Astrocyte of the spinal cord (primary cell): ENCODE measurements around the gene GPHN.

Experiments
- DNase-seq: peaks from one replicate; pipeline ENCODE4 v3.0.0; 2011; ENCODE audit warnings: low read depth, low spot score
- H3K4me3 ChIP-seq: 2 replicates; pipeline ENCODE4 v1.5.1; 2011; ENCODE audit warnings: low read depth, mild to moderate bottlenecking, low read length, moderate library complexity
- in situ Hi-C: cut with HindIII; loops from 2 replicates; pipeline ENCODE4 v1.10.0; 2017; ENCODE audit warnings: low sequenced_read_pairs
- TF ChIP-seq, protein P1 (sequence below): IDR thresholded peaks from 2 replicates; pipeline ENCODE4 v1.5.1; 2012; ENCODE audit warnings: low read depth, mild to moderate bottlenecking, low read length, inconsistent platforms

The GPHN gene

DNA sequence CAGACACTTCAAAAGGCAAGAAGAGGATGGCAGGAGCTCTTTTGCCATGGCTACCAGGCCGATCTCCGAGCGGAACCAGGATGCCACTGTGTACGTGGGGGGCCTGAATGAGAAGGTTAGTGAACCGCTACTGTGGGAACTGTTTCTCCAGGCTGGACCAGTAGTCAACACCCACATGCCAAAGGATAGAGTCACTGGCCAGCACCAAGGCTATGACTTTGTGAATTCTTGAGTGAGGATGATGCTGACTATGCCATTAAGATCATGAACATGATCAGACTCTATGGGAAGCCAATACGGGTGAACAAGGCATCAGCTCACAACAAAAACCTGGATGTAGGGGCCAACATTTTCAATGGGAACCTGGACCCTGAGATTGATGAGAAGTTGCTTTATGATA lies 691.1 kb downstream of the GPHN start:
- in situ Hi-C loops = no loop called here
- TF ChIP-seq, protein P1, sequence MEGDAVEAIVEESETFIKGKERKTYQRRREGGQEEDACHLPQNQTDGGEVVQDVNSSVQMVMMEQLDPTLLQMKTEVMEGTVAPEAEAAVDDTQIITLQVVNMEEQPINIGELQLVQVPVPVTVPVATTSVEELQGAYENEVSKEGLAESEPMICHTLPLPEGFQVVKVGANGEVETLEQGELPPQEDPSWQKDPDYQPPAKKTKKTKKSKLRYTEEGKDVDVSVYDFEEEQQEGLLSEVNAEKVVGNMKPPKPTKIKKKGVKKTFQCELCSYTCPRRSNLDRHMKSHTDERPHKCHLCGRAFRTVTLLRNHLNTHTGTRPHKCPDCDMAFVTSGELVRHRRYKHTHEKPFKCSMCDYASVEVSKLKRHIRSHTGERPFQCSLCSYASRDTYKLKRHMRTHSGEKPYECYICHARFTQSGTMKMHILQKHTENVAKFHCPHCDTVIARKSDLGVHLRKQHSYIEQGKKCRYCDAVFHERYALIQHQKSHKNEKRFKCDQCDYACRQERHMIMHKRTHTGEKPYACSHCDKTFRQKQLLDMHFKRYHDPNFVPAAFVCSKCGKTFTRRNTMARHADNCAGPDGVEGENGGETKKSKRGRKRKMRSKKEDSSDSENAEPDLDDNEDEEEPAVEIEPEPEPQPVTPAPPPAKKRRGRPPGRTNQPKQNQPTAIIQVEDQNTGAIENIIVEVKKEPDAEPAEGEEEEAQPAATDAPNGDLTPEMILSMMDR = no peak
- DNase-seq = no peak
- no peak overlapping the region for H3K4me3 ChIP-seq

DNA sequence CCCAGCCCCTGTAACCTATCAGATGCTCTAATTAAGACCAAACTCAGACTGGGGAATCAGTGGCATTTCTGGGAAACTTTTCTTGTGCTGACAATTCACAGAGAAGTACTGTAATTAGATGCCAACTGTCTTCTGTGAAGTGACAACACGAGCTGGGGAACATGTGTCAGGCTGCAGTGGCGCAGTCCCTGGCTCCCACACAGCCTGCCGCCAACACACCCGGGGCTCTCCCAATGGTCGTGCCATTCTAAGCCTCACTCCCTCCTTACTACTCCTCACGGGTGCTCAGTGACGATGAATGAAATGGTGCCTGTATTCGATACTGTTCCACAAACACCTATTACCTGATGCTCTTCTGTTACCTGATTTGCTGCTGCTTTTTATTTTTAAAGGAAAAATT lies 699.9 kb downstream of the GPHN start:
- H3K4me3 ChIP-seq = no peak overlapping the region
- in situ Hi-C loops = no loop called here
- TF ChIP-seq, protein P1 = no peak
- no peak for DNase-seq

DNA sequence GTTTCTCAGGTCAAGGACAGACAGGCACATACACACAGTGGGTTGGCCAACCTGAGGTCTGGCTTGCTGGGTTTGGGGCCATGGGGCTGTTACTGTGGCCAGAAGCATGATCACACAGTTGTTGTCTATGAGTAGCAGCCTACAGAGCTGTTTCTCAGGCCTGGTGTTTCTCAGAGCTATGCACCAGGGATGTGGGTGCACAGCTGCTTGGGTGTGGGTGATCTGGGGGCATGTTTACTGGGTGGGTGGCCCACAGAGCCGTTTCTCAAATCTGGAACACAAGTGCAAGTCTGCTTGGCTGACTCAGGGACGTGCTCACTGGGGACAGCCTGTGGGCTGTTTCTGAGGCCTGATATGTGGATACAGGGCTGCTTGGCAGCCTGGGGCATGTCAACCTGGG lies 710.2 kb downstream of the GPHN start:
- DNase-seq = no peak
- in situ Hi-C loops = no loop called here
- no peak overlapping the region for H3K4me3 ChIP-seq
- TF ChIP-seq, protein P1 = no peak

DNA sequence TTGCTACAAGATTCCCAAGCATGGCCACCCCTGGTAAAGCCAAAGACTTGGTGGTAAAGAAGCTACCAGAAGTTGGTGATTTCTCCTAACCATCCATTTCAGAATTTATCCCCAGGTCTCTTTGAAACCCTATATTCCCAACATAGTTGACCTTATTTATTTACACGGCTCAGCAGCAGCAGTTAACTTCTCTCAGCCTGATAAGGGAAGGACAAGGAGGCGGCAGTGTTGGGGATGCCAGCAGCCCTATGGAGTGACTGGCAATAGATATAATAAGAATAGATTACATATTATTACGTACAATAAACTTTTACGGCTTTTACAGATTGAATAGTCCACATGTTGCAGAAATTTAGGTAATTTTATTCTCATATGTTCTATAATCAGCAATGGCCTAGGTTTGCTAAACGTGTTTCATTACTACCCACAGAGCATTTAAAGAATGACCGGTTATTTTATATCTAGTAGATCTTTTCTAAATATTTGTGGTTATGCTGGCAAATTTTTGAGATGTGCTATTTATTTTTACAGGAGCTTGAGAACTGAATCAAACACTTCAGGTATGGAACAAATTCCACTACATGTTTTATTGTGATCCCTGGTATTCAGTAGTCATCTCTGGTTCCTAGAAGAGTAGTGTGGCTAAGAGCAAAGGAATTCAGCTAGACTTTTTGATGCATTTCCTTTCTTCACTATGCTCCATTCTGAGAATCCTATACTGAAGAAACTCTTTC lies 713.5 kb downstream of the GPHN start:
- H3K4me3 ChIP-seq = no peak overlapping the region
- DNase-seq = peak; percentile 79
- in situ Hi-C loops = no loop called here
- TF ChIP-seq, protein P1 = no peak

DNA sequence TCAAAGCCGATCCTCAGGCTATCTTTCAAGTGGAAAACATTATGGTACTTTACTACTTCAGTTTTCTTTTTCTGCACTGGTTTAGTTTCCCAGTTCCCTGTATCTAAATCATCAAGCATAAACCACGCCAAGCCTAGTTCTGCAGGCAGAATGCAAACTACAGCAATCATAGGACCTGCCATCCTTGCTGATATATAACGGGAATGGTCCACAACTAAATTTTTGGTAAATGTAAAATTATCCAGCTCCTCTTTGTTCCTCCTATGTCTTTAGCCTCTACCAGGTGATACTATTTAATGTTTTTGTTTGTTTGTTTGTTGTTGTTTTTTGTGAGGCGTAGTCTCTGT lies 714.0 kb downstream of the GPHN start:
- no peak for DNase-seq
- no peak overlapping the region for H3K4me3 ChIP-seq
- TF ChIP-seq, protein P1 = no peak
- in situ Hi-C loops = no loop called here

DNA sequence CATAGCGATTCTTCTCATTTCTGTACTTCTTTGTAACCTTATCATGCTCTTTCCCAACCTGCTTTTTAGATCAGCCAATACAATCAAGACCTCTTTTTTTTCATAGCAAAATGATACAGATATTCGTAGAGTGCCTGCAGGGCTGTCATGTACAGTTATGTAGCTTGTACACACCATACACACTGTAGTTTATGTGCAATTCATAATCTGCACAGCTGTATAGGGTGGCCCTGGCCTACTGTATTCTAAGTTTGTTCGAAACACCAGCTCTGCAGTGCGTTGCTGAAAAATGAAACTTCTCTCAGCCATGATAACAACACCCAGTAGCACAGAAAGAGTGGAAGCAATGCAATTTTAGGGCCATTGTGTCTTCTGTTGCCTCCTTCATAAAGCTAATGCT lies 717.6 kb downstream of the GPHN start:
- no peak overlapping the region for H3K4me3 ChIP-seq
- TF ChIP-seq, protein P1 = no peak
- DNase-seq = no peak
- in situ Hi-C loops = no loop called here
